HG03103 (cell line): ENCODE measurements around the gene TSC22D3.

Source experiments
- ATAC-seq: cut with Tn5 transposase; IDR thresholded peaks from one replicate; pipeline ENCODE4 v1.9.1; 2021; ENCODE audit warnings: low read depth; ENCODE audit not compliant: unreplicated experiment

TSC22D3 gene

GRCh38 chrX:107667426-107667825, 108.2 kb downstream of the TSC22D3 start:
- no peak for ATAC-seq

DNA sequence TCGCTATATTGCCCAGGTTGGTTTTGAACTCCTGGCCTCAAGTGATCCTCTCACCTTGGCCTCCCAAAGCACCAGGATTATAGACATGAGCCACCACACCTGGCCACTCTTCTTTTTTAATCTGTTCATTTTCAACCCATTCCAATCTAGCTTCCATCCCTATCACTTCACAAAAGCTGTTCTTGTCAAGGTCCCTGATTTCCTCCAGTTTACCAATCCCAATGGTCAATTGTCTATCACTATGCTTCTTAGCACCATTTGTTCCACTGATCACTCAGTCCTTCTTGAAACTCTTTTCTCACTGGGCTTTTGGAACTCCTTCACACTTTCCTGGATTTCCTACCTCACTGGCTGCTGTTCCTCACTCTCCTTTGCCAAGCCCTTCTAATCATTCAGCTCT, 108.7 kb downstream of the TSC22D3 start:
- no peak for ATAC-seq
